ENCODE results near the gene SETBP1.

SETBP1 gene

GRCh38 chr18:44917216-44918141 is 236.8 kb downstream of the SETBP1 start:
- TF ChIP-seq CTCF (conservative IDR thresholded peaks at IDR 0.05; ENCODE audit: low read depth, low read length), result no peak
- DNase-seq (ENCODE audit: low read depth), result no peak
- H3K4me3 ChIP-seq (ENCODE audit: low read length), result no peak overlapping the region

DNA sequence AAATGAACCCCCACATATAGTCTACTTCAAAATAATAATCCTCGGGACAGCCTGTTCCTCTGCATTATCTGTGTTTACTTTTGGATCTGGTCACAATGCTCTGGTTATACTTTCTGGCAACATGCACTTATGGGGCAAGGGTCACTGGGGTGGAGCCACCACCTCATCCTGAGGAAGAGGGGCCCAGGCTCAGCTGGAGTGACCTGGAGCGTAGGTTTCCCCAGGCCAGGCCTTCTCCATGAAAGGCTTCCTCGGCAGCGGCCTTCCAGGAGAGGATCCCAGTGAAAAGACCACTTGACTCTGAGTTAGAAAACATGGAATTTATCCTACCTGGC is 237.4 kb downstream of the SETBP1 start:
- TF ChIP-seq CTCF (conservative IDR thresholded peaks at IDR 0.05; ENCODE audit: low read depth, low read length), result no peak
- H3K4me3 ChIP-seq (ENCODE audit: low read length), result no peak overlapping the region
- no peak for DNase-seq (ENCODE audit: low read depth)

GRCh38 chr18:44920441-44920840 is 239.8 kb downstream of the SETBP1 start:
- TF ChIP-seq CTCF (conservative IDR thresholded peaks at IDR 0.05; ENCODE audit: low read depth, low read length), result no peak
- DNase-seq (ENCODE audit: low read depth), result no peak
- no peak overlapping the region for H3K4me3 ChIP-seq (ENCODE audit: low read length)

DNA sequence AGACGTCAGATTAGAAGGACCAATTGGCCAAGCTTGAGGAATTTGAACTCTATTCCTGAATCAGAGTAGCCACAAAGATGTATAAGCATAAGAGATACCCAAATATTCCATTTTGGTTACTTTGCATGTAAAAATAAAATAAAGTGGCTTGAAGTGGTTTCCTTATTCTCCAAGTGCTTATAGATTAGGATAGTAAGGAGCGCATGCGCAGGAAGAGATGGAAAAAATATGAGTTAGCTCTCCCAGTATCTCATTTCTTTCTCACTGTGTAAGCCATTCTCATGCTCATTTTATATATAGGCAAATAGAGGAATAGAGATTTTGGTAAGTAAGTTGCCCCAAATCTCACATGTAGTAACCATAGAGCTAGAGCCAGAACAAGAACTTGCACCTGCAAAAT is 241.3 kb downstream of the SETBP1 start:
- DNase-seq (ENCODE audit: low read depth), result no peak
- no peak overlapping the region for H3K4me3 ChIP-seq (ENCODE audit: low read length)
- TF ChIP-seq CTCF (conservative IDR thresholded peaks at IDR 0.05; ENCODE audit: low read depth, low read length), result no peak

DNA sequence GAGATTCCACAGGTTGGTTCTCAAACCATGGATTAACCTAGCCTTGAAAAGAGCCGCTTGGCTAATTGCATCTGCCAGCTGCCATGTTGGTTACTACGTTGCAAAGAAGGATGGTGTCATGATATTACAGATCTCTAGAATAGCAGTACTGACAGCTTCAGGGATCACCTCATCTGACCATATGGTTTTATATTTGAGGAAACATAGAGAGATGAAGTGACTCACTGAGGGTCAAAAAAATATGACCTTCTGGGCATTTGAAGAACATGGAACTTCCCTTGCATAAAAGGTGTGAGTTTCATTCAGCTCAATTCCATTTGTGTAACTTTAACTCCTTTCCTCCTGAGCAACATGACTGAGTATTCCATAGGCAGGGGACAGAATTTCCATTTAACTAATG is 242.3 kb downstream of the SETBP1 start:
- TF ChIP-seq CTCF (conservative IDR thresholded peaks at IDR 0.05; ENCODE audit: low read depth, low read length), result no peak
- DNase-seq (ENCODE audit: low read depth), result no peak
- no peak overlapping the region for H3K4me3 ChIP-seq (ENCODE audit: low read length)

DNA sequence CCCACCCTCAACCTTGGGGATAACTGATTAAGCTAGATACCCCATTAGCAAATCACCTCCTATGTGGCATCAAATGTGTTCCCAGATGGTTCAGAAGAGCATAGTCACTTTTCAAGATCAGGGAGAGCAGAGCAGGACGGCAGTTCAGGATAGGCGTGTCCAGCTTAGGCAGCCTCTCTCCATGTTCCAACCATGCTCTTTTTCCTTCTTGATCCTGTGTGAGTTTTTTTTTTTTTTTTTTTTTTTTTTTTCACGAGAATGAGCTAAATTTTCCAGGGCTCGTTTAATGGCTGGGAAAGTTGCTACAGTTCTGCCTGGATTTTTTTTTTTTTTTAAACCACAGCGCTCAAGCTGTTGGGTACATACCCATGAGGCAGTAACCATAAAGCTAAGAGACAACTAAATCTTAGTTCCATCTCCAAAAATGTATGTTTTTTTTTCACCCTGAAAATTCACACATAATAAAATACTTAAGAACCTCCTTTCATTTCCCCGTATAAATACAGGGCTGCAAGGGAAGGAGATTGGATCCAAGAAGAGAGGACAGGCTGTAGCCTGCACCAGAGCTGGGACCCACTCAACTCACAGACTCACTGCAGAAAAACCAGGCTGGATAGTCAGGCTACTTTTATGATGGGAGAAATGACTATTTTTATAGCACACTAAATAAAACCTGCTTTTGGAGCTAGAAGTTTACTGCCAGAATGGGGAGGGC is 244.3 kb downstream of the SETBP1 start:
- no peak for DNase-seq (ENCODE audit: low read depth)
- H3K4me3 ChIP-seq (ENCODE audit: low read length), result no peak overlapping the region
- TF ChIP-seq CTCF (conservative IDR thresholded peaks at IDR 0.05; ENCODE audit: low read depth, low read length), result no peak

Measured in retinal pigment epithelial cell (primary cell).